HG03045 (cell line): Measurements from ENCODE around the gene CBFB.
A peak's percentile ranks its signal among the peaks of the same experiment; 100 is the strongest.
"Not testable (repeated sequence)": the region's sequence is repeated elsewhere in the genome, so short reads cannot be mapped to it uniquely, and the experiment has no call there.

Experiments
- ATAC-seq: cut with Tn5 transposase; IDR thresholded peaks from one replicate; pipeline ENCODE4 v1.9.1; 2021; ENCODE audit warnings: mild to moderate bottlenecking, moderate library complexity; ENCODE audit not compliant: unreplicated experiment

CBFB gene

DNA sequence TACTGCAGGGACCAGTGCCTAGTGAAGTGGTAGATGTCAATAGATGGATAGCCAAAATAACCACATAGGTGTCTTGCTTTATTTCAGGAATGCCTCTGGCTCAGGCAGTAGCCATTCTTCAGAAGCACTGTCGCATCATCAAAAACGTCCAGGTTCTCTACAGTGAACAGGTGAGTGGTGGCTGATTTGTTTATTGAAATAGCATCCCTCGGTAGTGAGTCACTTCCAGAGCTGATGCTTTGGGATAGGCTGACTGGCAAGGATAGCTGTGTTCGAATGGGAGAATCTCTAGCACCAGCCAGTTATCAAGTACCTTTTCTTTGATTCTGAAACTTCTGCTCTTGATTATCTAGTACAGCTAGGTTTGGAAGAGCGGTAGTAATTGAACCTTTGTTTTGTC lies 91.1 kb downstream of the CBFB start:
- no peak for ATAC-seq

DNA sequence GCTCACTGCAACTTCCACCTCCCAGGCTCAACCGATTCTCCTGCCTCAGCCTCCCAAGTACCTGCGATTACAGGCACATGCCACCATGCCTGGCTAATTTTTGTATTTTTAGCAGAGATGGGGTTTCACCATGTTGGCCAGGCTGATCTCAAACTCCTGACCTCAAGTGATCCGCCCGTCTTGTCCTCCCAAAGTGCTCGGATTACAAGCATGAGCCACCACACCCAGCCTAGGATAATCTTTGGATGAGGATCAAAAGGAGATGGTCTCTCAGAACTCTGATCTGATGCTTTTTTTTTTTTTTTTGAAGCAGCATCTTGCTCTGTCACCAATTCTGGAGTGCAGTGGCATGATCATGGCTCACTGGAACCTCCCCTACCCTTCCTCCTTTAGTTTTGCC lies 93.8 kb downstream of the CBFB start:
- ATAC-seq: not testable (repeated sequence)

DNA sequence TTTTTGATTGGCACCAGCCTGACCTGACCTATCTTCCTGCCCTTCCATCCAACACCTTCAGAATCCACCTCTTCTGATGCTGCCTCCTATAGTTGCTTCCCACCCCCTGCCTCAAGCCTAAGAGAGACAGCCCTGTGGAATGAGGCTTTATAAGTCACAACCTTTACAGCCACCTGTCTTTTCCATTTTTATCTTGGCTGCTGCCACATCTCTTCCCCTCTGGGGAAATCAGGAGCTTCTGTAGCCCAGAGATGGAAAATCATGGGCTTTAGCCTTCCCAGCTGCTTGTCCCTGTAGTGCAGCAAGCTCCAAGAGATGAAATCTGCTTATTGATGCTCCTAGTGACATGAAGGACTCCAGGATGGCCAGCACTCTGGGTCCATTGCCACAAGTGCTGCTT lies 99.5 kb downstream of the CBFB start:
- no peak for ATAC-seq

DNA sequence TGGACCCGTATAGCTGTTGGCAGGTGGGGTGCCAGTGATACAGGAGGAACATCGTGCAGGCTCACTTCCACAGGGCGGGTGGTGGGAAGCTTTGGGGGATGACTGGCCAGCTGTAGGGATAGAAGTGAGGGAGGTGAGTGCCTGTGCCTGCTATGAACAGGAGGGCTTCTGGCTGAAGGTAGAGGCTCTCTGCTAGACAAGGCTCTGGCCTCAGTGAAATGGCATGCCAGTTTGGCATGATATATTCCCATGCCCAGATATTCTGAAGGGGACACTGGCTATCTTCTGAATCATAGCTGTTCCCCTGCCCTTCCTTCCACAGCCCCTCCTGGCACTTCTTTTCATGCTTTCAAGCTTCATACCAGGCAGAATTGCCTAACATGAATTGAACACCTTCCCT lies 99.9 kb downstream of the CBFB start:
- ATAC-seq: no peak

DNA sequence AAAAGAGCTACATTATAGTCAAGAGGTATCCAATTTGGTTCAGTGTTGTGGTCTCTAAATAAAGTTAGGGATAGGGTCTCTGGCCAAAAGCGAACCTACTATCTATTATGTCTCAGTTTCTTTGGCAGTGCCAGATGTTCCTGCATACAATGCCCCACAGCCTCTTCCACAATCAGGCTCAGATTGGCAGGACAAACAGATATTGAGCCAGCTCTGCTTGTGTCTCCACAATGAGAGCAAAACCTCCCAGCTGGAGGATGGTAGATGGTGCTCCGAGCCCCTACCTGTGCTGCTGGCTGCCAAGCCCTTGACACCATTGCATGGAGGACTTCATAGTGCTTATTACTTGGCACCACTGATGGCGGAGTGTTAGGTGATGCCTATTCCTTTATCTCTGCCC lies 100.5 kb downstream of the CBFB start:
- ATAC-seq: no peak

DNA sequence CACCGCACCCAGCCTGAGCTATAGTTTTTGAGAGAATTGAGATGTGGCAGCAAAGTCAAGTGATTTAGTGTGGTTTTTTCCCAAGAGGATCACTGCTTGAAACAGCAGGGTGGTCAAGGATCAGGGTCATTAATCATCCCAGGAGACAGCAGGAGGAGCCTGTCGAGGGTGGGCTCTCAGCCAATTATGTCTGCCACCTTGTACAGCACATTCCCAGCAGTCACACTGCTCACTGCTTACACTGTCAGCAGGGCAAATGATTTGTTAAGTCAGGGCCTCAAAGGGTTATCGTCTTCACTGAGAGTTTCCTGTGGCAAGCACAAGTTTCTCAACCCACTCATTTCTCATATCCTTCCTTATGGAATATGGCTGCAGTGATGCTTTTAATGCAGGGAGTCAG lies 108.7 kb downstream of the CBFB start:
- ATAC-seq: no peak

DNA sequence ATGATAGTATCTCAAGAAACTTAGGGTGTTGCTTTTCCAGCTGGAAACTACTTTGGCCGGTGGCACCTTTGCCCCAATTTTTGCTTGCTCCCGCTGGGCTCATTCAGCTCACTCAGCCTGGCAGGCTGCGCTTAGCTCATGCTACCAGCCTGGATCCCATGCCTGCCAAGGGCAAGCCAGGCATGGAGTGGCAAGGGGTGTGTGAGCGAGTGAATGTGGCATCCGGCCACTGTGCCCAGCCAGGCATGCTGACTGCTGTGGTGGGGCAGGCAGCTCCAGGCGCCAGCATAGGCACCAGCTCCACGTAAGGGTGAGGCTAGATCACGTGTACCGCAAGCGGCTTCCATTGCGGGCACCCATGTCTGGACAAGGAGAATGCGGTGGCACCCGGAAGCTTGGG lies 112.4 kb downstream of the CBFB start:
- no peak for ATAC-seq

DNA sequence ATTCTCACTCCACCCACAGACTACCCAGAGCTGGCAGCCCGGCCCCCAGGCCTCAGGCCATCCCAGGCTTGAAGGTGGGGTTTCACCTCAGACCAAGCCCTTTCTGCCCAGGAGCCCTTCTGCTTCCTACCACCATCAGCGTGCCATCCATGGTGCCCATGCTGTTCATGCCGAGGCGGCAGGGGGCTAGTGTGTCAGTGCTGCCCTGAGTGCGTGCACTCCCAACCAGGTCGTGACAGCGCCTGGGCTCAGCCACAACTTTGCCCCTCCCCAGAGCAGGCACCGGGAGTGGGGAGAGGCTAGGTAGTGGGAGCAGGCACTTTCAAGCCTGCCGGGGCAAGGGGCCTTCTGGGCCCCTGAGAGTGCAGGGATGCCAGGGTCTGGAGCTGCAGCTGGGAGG lies 113.4 kb downstream of the CBFB start:
- no peak for ATAC-seq

DNA sequence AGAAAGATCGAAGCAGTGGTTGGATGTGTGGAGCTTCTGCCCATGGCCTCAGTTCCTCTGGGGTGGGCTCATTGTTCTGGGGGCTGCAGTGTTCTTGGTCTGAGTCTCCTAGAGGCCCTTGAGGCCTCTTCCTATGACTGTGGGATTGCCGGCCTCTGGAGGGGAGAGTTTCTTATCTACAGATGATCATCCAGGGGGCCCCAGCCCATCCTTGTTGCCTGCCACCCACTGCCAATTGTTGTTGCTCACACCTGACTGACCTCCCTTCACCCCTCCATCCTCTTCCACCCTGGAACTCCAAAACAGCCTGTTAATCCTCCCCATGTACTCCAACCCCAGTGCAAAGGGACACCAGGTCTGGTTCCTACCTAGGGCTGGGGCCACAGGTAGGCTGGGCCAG lies 116.0 kb downstream of the CBFB start:
- no peak for ATAC-seq

DNA sequence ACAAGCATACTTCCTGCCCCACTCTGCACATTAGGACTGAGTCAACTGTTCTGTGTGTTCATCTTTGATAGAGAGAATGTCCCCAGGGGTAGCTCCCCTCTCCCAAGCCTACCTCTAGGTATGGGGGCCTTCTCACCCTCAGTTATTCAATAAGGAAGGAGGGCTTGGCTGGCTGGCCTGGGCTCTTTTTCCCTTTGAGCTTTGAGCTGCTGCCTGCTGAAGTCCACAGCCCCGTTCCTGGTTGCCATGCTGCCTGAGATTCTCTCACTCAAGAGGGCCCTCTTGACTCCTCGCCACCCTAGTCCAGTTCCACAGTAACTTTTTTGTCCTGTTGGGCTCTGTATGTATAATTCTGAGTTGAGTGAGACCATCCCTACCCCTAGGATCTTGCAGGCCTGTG lies 116.8 kb downstream of the CBFB start:
- no peak for ATAC-seq

DNA sequence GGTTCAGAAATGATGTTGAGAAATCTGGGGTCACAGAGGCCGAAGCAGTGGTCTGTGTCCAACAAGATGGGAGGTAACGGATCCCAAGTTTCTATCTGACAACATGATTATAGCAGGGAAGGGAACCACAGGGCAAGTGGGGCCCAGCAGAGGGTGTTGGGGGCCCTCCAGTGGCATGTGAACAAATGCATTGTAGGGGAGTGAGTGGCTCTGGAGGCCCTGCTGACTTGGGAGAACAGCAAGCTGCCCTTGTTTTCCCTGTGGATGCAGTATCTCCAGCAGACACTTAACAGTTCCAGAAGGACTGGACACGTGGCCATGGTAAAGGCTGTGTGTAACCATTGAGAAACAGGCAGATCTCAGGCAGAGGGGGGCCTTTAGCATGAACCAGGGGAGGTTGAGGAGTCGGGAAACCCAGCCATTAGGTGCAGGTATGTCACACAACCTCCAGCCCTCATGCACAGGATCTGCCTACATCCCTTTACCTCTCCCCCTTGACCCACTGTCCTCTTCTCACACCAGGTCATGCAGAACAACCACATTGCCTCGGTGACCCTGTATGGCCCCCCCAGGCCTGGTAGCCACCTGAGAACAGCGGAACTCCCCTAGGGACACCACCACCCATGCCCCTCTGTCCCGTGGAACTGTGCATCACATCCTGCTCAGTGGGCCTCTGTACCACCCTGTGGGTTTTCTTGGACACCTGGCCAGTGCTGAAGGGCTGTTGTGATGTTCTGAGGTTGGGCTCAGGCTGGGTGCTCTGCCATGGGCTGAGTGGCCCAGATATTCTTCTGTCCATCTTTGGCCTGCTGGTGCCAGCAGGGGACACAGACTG lies 117.8 kb downstream of the CBFB start:
- no peak for ATAC-seq

DNA sequence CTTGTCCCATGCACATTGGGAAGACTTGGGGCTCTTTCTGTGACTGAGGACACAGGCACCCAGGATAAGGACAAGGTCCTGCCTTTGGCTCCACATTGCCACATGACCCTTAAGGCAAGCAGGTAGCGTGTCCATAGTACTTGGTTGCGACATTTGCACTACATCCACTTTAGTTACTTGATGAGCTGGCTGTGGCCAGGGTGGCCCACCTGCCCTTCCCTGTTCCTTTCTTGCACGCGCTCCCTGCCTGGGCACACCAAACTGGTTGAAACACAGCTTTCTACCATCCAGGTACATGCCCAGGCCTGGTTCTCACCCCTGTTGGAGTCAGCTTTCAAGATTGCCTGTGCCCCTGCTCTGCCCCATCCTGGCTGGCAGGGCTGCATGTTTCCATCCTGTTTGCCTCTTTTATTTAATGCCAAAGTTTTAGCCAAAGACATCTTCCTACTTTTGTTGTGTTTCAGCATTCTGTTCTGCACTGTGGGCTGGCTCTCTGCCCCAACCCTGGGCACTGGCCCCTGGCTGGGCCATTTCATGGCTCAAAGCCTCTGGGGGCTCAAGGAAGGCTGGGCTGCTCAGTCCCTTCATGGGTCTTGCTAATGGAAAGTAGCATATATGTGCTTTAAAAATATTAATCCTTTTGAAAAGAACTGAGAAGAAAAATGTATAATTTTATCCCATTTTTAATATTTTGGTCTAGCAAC lies 118.6 kb downstream of the CBFB start:
- no peak for ATAC-seq

DNA sequence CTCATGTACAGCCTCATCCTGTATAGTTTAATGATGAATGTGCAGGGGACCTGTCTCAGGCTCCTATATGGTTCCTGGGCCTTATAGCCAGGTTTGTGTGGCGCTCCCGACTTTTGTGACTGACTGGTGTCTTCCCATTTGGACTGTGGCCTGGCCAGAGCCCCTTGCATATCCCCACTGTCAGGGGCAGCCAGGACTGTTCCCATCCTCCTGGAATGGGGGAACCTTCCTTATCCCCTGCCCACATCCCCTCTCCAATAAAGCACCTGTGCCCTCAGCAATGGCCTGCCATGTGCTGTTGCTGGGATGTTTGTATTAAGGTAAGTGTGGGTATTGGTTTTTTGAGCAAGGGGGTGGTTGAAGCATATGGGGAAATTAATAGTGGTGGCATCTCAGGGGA lies 119.3 kb downstream of the CBFB start:
- no peak for ATAC-seq

DNA sequence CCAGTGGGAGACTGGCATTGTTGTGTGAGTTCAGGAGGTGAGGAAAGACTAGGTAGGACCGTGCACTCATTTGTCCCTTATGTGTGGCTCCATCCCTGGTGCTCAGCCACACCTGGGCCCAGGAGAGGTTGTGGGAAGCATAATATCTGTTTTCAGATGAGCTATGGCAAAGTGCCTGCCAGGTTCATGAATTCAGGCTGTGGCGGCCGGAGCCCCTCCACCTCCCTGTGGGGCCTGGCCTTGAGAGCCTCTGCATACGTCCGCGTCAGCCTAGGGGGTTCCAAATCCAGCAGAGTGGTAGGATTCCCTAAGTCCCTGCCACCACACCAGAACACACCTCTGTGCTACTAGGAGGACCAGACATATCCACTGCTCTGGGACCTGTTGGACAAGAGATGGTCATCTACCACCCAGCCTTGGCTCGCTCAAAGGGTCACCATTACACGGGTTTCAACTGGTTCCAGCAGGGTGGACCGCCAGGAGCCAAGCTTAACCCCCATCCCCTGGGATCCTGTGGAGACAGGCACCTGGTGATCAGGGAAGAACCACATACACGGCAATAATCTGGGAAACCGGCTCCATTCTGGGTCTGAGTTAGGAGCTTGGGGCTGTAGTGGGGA lies 119.8 kb downstream of the CBFB start:
- ATAC-seq: no peak

DNA sequence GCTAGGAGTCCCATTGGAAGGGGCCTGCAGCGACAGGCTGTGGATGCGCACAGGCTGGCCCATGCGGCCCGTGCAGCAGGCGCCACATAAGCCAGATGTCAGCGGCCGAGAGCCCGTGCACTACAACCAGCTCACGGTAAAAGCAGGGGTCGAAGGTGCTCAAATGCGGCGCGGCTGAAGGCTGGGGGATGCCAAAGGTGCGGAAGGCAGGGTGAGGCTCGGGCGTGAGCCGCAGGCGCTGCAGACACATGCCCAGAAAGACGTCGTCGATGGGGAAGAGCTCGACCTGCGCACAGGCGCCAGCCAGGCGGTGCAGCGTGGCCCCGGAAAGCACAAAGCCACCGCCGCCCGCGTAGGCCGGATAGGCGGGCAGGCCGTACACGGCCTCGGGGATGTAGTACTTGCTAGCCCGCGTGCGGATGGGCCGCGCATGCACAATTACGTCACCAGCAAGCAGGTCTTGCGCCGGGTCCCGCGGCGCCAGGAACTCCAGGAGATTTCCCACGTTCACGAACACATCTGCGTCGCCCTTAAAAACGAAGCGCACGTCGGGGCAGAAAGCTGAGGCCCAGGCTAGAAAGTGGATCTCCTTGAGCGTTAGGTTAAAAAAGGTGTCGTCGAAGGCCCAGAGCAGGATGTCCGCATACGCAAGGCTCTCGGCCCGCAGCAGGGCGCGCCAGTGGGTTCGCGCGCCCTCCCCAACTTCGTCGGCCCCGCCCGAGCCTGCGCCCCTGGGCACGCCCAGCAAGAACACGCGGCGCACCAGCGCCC lies 120.5 kb downstream of the CBFB start:
- no peak for ATAC-seq

DNA sequence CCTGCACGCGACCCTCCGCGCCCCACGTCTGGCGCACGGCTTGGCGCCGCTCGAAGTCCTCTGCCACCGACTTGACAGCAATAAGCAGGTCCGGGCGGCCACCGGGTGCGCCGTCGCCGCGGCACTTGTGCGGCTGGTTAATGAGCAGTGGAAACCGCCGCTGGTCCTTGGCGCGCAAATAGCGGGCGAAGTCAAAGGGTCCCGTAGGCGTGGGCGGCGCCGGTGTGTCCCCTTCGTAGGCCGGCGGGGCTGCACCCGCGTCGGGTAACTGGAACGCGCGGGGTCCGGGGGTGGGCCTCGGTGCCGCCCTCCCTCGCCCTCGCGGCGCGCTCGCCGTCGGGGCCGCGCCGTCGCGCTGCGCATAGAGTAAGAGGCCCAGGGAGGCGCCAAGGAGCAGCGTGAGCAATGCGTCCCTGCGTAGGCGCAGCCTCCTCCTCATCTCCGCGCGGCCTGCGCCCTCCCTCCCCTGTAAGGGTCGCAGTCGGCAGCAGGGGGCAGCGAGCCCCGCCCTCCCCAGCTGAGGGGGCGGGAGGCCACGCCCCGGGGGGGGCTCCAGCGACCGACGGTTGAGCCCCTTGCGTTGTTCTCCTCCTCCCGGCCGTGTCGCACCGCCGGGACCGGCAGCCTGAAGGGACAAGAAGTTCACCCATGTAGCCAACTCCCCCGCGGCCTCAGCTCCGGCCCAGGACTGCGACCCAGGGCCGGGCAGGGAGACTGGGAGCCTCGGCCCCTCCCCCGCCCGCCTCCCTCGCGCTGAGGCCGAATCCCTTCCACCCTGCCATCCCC lies 121.3 kb downstream of the CBFB start:
- ATAC-seq: peak; percentile 38
